ENCODE results near the gene CDCA5. TPM values are rescaled to one million over a fixed set of nuclear protein-coding genes. Genes with fewer than 3 reads are reported as not detected.

CDCA5 gene
- total and polyA plus RNA-seq, 2 donors, result 2.2 to 26.8 TPM

GRCh38 chr11:65035579-65035978, 48.3 kb downstream of the CDCA5 start:
- no peaks in the 10 kb centered on the region for H3K9me3 ChIP-seq (ENCODE audit: control insufficient read depth in 2 of 2, insufficient read depth in 1 of 2, low read length in 1 of 2)
- 95% methylated on average over 11 of the region's 11 CpGs for WGBS
- H3K27ac ChIP-seq (ENCODE audit: low read depth in 1 of 2, low read length in 1 of 2), result no peak overlapping the region
- no peak for DNase-seq (ENCODE audit: low read depth in 6 of 9, low spot score in 9 of 9)
- peaks cover 2 to 9% of the 10 kb centered on the region in 2 donors for H3K4me1 ChIP-seq (ENCODE audit: control insufficient read depth in 2 of 2, insufficient read depth in 2 of 2, low read length in 2 of 2)
- H3K27me3 ChIP-seq (ENCODE audit: control insufficient read depth in 2 of 2, insufficient read depth in 1 of 2, low read length in 1 of 2), result no peaks in the 10 kb centered on the region
- no peak overlapping the region for H3K4me3 ChIP-seq (ENCODE audit: low read length in 2 of 2)
- peaks cover 33 to 43% of the 10 kb centered on the region in 2 donors for H3K36me3 ChIP-seq (ENCODE audit: control insufficient read depth in 2 of 2, insufficient read depth in 2 of 2, low read length in 1 of 2)

GRCh38 chr11:65034423-65034822, 49.4 kb downstream of the CDCA5 start:
- Histone ChIP-seq H3K36me3 (ENCODE audit: control insufficient read depth in 2 of 2, insufficient read depth in 2 of 2, low read length in 1 of 2) (peaks cover 33 to 43% of the 10 kb centered on the region in 2 donors), H3K4me1 (ENCODE audit: control insufficient read depth in 2 of 2, insufficient read depth in 2 of 2, low read length in 2 of 2) (no peaks in the 10 kb centered on the region), H3K9me3 (ENCODE audit: control insufficient read depth in 2 of 2, insufficient read depth in 1 of 2, low read length in 1 of 2) (no peaks in the 10 kb centered on the region), H3K27ac (ENCODE audit: low read depth in 1 of 2, low read length in 1 of 2) (no peak overlapping the region), H3K4me3 (ENCODE audit: low read length in 2 of 2) (no peak overlapping the region), H3K27me3 (ENCODE audit: control insufficient read depth in 2 of 2, insufficient read depth in 1 of 2, low read length in 1 of 2) (no peaks in the 10 kb centered on the region)
- DNase-seq (ENCODE audit: low read depth in 6 of 9, low spot score in 9 of 9), result no peak
- 95% methylated on average over 2 of the region's 2 CpGs for WGBS

- Histone ChIP-seq H3K36me3 (ENCODE audit: control insufficient read depth in 2 of 2, insufficient read depth in 2 of 2, low read length in 1 of 2) (peaks cover 20 to 30% of the 10 kb centered on the region in 2 donors), H3K27ac (ENCODE audit: low read depth in 1 of 2, low read length in 1 of 2) (no peak overlapping the region), H3K4me1 (ENCODE audit: control insufficient read depth in 2 of 2, insufficient read depth in 2 of 2, low read length in 2 of 2) (peaks cover 2 to 7% of the 10 kb centered on the region in 2 donors), H3K27me3 (ENCODE audit: control insufficient read depth in 2 of 2, insufficient read depth in 1 of 2, low read length in 1 of 2) (no peaks in the 10 kb centered on the region), H3K4me3 (ENCODE audit: low read length in 2 of 2) (no peak overlapping the region), H3K9me3 (ENCODE audit: control insufficient read depth in 2 of 2, insufficient read depth in 1 of 2, low read length in 1 of 2) (no peaks in the 10 kb centered on the region)
- no peak for DNase-seq (ENCODE audit: low read depth in 6 of 9, low spot score in 9 of 9)
- WGBS, result 89% methylated on average over 13 of the region's 13 CpGs
Observed at GRCh38 chr11:65032216-65032615, 51.6 kb downstream of the CDCA5 start.

Other genes with a start within 250 kb of the CDCA5 start
- 1.7 TPM for gene CDC42BPG, start 239.4 kb downstream of the CDCA5 start, total RNA-seq
- 7.4 TPM for gene CDC42BPG, start 239.4 kb downstream of the CDCA5 start, polyA plus RNA-seq
- 17.3 TPM for gene EHD1, start 205.4 kb downstream of the CDCA5 start, total RNA-seq
- 32.3 TPM for gene EHD1, start 205.4 kb downstream of the CDCA5 start, polyA plus RNA-seq
- 6.3 TPM for gene ATG2A, start 166.8 kb downstream of the CDCA5 start, total RNA-seq
- gene ATG2A, start 166.8 kb downstream of the CDCA5 start, polyA plus RNA-seq, result 35.2 TPM
- gene PPP2R5B, start 159.4 kb downstream of the CDCA5 start, total RNA-seq, result 4.4 TPM
- 18.3 TPM for gene PPP2R5B, start 159.4 kb downstream of the CDCA5 start, polyA plus RNA-seq
- gene GPHA2, start 148.1 kb downstream of the CDCA5 start, total RNA-seq, result 0.47 TPM
- gene GPHA2, start 148.1 kb downstream of the CDCA5 start, polyA plus RNA-seq, result 1.6 TPM
- gene MAJIN, start 111.9 kb downstream of the CDCA5 start, total RNA-seq, result 0.14 TPM
- gene MAJIN, start 111.9 kb downstream of the CDCA5 start, polyA plus RNA-seq, result 0.50 TPM
- 0.90 TPM for gene BATF2, start 87.1 kb downstream of the CDCA5 start, total RNA-seq
- gene BATF2, start 87.1 kb downstream of the CDCA5 start, polyA plus RNA-seq, result 3.1 TPM
- gene ARL2, start 69.9 kb downstream of the CDCA5 start, total RNA-seq, result 42.8 TPM
- 52.0 TPM for gene ARL2, start 69.9 kb downstream of the CDCA5 start, polyA plus RNA-seq
- 10.6 TPM for gene SNX15, start 56.6 kb downstream of the CDCA5 start, total RNA-seq
- 15.4 TPM for gene SNX15, start 56.6 kb downstream of the CDCA5 start, polyA plus RNA-seq
- 11.2 TPM for gene SAC3D1, start 42.8 kb downstream of the CDCA5 start, total RNA-seq
- 11.5 TPM for gene SAC3D1, start 42.8 kb downstream of the CDCA5 start, polyA plus RNA-seq
- gene NAALADL1, start 25.5 kb downstream of the CDCA5 start, total RNA-seq, result 5.1 TPM
- 9.0 TPM for gene NAALADL1, start 25.5 kb downstream of the CDCA5 start, polyA plus RNA-seq
- 16.8 TPM for gene ZFPL1, start 182 bp upstream of the CDCA5 start, total RNA-seq
- gene ZFPL1, start 182 bp upstream of the CDCA5 start, polyA plus RNA-seq, result 42.5 TPM
- 110 TPM for gene VPS51, start 12.2 kb upstream of the CDCA5 start, total RNA-seq
- 121 TPM for gene VPS51, start 12.2 kb upstream of the CDCA5 start, polyA plus RNA-seq
- gene TM7SF2, start 27.8 kb upstream of the CDCA5 start, total RNA-seq, result 16.1 TPM
- 35.8 TPM for gene TM7SF2, start 27.8 kb upstream of the CDCA5 start, polyA plus RNA-seq
- 10.1 TPM for gene ZNHIT2, start 33.7 kb upstream of the CDCA5 start, total RNA-seq
- 16.5 TPM for gene ZNHIT2, start 33.7 kb upstream of the CDCA5 start, polyA plus RNA-seq
- 1,067 TPM for gene FAU, start 38.1 kb upstream of the CDCA5 start, total RNA-seq
- 1,132 TPM for gene FAU, start 38.1 kb upstream of the CDCA5 start, polyA plus RNA-seq
- 42.3 TPM for gene MRPL49, start 38.3 kb upstream of the CDCA5 start, total RNA-seq
- 36.2 TPM for gene MRPL49, start 38.3 kb upstream of the CDCA5 start, polyA plus RNA-seq
- 3.6 TPM for gene SYVN1, start 50.5 kb upstream of the CDCA5 start, total RNA-seq
- gene SYVN1, start 50.5 kb upstream of the CDCA5 start, polyA plus RNA-seq, result 22.7 TPM
- not detected for gene SPDYC, start 86.2 kb upstream of the CDCA5 start, total RNA-seq
- gene SPDYC, start 86.2 kb upstream of the CDCA5 start, polyA plus RNA-seq, result 0.11 TPM
- gene CAPN1, start 97.9 kb upstream of the CDCA5 start, total RNA-seq, result 31.9 TPM
- gene CAPN1, start 97.9 kb upstream of the CDCA5 start, polyA plus RNA-seq, result 104 TPM
- gene POLA2, start 177.9 kb upstream of the CDCA5 start, total RNA-seq, result 21.0 TPM
- 7.3 TPM for gene POLA2, start 177.9 kb upstream of the CDCA5 start, polyA plus RNA-seq
- 0.33 TPM for gene CDC42EP2, start 230.8 kb upstream of the CDCA5 start, total RNA-seq
- gene CDC42EP2, start 230.8 kb upstream of the CDCA5 start, polyA plus RNA-seq, result 3.2 TPM
- 29.7 TPM for gene DPF2, start 249.8 kb upstream of the CDCA5 start, total RNA-seq
- gene DPF2, start 249.8 kb upstream of the CDCA5 start, polyA plus RNA-seq, result 30.8 TPM